NCI-H82 treated with DMSO at 0.1 percent for 48 hours (cell line): Measurements from ENCODE around the gene RBMX.
"Not testable (repeated sequence)": the region's sequence is repeated elsewhere in the genome, so short reads cannot be mapped to it uniquely, and the experiment has no call there.

ENCODE experiments used
- DNase-seq: peaks from one replicate; lab custom pipeline; 2025; ENCODE audit not compliant: unreplicated experiment; lab: John Stamatoyannopoulos, UW

Gene RBMX

GRCh38 chrX:136879001-136879687, 1.4 kb downstream of the RBMX start:
- no peak for DNase-seq

DNA sequence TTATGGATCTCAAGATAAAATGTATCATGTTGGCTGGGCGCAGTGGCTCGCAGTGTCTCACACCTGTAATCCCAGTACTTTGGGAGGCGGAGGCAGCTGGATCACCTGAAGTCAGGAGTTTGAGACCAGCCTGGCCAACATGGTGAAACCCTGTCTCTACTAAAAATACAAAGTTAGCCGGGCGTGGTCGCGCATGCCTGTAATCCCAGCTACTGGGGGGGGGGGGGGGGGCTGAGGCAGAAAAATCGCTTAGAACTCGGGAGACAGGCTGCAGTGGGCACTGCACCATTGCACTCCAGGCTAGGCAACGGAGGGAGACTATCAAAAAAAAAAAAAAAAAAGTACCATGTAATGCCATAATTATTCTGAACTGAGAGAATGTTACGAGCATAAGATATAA, 2.1 kb downstream of the RBMX start:
- no peak for DNase-seq

- DNase-seq: not testable (repeated sequence)
Observed at GRCh38 chrX:136874114-136874513, 6.4 kb downstream of the RBMX start.

DNA sequence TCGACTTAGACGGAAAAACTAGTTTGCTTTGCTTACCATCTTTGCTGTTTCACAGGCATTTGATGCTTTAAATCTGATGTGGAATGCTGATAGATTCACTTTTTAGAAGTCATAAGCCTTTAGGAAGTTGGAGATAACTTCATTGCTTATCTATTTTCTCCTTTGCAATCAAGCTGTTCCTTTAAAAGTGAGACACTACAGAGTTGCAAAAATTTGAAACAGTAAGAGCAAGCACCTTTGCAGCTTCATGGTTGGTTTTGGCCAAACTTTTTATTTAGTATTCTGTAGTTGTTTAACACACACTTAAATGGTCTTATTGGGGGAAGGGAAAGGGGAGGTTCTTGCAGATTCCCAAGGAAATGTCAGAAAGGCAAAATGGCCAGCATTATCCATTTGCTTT, 7.3 kb downstream of the RBMX start:
- DNase-seq: not testable (repeated sequence)

DNA sequence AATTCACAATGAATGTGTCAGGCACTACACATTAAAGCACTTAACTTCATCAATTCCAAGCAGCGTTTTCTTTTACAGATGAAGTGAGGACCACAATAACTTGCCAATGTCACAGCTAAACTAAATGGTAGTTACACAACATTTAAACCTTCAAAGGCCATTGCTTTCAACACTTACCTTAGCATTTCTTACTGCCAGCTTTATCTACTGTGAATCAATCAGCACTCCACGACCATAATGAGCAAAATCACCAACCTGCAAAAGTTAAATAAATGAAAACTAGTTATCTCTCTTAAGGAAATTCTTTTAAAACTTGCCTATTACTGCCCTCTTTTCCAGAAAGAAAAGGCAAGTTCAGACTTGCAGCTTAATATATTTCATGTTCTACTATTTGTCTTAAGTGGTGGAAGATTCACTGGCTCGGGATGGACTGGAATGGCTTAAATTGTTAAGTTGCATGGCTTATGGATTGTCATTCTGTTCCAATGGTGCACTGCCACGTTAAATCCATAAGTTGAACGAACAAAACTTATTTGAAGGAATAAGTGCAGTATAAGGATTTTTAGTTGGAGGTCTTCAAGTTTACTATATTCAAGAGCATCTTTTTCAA, 8.3 kb downstream of the RBMX start:
- DNase-seq: no peak

DNA sequence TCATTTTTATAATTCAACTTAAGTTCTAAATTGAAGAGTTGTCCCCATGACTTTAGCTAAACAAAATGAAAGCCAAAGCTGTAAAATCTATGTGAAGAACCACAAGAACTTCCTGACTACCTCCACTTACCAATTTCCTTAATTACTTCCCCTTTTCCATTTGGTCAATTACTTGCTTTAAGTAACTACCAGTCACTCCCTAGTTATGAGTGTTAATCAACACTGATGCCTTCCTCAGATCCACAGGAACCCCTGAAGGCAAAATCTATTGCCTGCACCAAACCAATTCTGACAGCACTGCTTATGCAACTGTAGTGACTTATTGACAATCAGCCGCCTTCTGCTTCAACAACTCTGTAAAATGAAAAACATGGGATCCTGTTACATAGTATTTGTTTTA, 10.5 kb downstream of the RBMX start:
- no peak for DNase-seq

DNA sequence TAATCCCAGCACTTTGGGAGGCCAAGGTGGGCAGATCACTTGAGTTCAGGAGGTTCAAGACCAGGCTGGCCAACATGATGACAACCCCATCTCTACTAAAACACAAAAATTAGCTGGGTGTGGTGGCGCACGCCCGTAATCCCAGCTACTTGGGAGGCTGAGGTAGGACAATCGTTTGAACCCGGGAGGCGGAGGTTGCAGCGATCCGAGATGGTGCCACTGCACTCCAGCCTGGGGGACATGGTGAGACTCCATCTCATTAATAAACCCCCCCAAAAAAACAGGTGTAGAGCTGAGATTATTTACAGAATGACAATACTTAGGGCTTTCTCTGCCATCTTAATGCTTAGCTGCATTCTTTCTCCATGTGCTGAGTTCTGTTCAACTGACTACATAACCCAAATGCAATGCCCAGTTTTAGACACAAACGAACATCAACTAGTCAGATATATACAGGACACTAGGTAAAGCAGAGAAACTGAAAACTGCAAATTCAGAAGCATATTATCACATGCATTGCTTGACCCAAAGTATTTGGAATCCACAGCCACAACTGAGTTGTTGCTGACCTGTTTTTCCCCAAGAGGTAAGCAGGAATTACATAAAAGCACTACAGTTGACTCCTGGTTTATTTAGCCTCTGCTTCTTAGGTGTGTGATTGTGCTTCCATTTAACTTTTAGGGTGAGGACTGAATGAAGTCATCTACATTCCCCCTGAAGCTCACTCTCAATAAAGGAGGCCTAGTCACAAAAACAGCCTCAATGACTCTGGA, 12.1 kb downstream of the RBMX start:
- no peak for DNase-seq

GRCh38 chrX:136867518-136867917, 13.0 kb downstream of the RBMX start:
- DNase-seq: no peak

DNA sequence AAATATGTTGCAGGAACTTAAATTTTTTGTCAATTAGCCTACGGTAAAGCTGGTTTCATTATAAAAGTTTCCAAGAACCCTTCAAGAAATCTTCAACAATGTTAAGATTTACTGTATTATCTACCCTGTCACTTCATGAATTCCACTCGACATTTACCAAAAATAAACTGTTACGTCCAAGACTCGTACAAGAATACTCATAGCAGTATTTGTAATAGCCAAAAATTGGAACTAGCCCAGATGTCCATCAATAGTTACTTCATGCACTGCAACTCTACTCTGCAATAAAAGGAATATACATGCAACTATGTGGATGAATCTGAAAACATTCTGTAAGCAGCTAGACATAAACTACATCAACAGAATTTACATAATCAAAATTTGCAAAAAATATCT, 13.4 kb downstream of the RBMX start:
- DNase-seq: no peak

DNA sequence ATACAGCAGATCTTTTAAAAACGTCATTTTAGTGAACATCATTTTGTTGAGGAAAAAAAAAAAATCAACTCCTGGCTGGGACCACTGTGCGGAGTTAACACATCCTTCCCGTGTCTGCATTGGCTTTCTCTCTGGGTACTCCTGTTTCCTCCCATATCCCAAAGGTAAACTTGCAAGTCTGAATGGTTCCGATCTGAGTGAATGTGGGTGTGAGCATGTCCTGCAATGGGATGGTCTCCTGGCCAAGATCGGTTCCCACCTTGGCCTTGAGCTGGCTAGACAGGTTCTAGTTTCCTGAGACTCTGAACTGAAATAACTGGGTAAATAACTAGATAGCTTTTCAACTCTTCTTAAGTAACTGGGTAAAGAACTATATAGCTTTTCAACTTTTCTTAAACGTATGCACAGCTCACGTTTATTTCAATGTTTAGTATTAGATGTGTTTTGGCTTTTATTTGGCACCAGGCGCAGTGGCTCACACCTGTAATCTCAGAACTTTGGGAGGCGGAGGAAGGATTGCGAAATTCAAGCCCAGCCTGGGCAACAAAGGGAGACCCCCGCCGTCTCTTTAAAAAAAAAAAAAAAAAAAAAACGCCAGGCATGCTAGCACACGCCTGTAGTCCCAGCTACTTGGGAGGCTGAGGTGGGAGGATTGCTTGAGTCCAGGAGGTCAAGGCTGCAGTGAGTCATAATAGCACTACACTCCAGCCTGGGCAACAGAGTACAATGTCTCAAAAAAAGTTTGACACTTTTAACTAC, 14.0 kb downstream of the RBMX start:
- DNase-seq: no peak

DNA sequence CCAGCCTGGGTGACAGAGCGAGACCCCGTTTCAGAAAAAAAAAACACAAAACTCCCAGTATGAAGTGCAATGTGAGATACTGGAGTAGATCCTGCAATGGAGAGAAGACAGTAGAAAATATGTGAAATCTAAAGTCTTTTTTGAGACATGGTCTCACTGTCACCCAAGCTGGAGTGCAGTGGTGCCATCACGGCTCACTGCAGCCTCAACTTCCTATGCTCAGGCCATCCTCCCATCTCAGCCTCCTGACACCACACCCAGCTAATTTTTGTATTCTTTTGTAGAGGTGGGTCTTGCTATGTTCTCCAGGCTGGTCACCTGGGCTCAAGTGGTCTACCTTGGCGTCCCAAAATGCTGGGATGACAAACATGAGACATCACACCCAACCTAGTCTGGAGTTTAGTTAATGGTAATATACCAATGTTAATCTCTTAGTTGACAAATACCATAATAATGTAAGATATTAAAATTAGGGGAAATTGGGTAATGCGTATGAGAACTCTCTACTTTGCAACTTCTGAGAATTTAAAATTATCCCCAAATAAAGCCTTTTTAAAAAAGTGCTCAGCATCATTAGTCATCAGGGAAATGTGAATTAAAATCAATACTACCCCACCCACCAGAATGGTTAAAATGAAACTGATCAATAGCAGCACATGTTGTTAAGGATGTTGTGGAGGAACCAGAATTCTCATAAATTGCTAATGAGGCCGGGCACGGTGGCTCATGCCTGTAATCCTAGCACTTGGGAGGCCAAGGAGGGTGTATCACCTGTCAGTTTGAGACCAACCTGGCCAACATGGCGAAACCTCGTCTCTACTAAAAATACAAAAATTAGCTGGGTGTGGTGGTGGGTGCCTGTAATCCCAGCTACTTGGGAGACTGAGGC, 15.0 kb downstream of the RBMX start:
- DNase-seq: no peak

- no peak for DNase-seq
Observed at GRCh38 chrX:136863826-136864225, 16.7 kb downstream of the RBMX start.

- DNase-seq: no peak
Observed at GRCh38 chrX:136862546-136862945, 18.0 kb downstream of the RBMX start.

GRCh38 chrX:136861877-136862276, 18.6 kb downstream of the RBMX start:
- DNase-seq: no peak

DNA sequence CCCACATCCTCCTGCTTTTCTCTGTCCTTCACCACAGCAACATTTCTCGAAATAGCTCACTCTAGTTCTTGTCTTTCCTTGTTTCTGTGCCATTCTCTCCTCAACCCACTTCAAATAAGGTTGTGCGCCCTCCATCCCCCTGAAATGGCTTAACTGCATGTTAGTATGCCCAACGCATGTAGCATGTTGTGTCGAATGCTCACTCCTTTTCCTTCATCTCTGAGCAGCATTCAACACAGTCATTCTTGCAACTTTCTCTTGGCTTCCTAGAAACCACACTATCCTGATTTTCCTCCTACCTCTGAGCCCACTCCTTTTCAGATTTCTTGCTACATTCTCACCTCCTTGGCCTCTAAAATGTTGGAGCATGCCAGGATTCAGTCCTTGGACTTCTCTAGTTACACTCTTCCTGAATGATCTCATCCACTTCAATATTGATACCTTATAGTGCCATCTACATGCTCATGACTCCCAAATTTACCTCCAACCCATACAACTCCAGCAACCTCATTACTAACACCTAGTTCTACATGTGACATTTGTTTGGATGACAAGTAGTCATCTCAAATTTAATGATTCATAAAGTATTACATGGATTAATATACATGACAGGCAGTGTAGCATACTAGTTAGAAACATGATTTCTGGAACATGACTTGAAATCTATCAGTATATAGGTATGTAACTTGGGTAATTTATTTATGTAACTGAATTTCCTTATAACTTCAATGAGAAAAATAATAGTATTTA, 22.3 kb downstream of the RBMX start:
- no peak for DNase-seq

GRCh38 chrX:136856551-136856950, 24.0 kb downstream of the RBMX start:
- no peak for DNase-seq

- DNase-seq: no peak
Observed at GRCh38 chrX:136856050-136856449, 24.5 kb downstream of the RBMX start.

DNA sequence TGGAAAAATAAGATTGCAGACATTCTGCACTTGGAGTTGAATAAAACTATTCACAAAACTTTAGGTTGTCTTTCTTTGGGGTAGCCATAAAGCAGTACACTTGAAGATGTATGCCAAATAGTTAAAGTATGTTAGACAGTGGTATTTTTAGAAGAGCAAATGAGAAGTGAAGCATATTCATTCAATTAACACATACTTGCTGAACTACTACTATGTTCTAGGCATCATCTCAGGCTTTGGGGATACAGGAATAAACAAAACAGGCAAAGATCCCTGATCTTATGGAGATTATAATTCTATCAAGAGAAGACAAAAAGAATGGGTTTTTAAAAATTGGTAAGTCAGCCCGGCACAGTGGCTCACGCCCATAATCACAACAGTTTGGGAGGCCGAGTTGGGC, 29.0 kb downstream of the RBMX start:
- no peak for DNase-seq

DNA sequence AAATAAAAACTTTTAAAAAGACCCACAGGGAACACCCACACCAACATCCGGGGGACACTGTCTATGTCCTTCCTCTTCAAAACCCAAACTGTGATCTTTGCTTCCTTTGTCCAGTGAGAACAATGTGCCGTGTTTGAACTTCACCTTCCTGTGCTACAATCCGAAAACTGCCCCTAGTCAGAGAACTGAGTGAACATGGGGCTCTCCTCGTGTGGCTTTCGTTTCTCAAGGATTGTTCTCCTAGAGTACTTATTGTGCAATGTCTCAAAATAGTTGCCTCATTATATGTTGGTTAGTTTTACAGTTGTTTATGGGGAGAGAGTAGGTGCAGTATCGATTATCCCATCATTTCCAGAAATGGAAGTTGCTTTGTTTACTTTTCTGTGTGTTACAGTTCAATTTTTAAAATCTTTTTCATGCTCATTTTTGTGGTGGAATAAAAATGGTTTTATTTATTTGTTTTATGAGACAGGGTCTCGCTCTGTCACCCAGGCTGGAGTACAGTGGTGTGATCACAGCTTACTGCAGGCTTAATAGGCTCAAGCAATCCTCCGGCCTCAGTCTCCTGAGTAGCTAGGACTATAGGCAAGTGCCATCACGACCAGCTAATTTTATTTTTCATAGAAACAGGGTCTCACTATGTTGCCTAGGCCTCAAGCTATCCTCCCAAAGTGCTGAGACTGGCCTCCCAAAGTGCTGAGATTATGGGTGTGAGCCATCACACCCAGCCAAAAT, 29.9 kb downstream of the RBMX start:
- DNase-seq: no peak
